ENCODE measurements around the gene TBC1D25.

The TBC1D25 gene

DNA sequence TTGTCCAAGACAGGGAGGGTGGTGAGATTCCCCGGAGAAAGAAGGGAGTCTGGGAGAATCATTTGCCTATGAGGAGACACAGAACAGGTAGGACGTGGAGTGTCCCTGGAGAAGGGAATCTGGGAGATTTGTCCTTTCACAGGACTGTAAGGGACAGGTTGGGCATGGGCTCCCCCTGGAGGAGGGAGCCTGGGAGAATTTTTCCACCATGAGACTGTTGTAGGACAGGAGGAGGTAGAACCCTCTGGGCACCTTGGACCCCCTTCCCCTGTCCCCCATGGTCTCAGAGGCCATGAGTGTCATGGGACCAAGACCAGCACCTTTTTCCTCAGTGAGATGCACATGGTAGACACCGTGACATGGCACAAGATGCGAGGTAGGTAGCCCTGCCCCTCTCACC is 28.0 kb upstream of the TBC1D25 start:
- ChIA-PET CTCF (no interaction called here), POLR2A (no interaction called here)

DNA sequence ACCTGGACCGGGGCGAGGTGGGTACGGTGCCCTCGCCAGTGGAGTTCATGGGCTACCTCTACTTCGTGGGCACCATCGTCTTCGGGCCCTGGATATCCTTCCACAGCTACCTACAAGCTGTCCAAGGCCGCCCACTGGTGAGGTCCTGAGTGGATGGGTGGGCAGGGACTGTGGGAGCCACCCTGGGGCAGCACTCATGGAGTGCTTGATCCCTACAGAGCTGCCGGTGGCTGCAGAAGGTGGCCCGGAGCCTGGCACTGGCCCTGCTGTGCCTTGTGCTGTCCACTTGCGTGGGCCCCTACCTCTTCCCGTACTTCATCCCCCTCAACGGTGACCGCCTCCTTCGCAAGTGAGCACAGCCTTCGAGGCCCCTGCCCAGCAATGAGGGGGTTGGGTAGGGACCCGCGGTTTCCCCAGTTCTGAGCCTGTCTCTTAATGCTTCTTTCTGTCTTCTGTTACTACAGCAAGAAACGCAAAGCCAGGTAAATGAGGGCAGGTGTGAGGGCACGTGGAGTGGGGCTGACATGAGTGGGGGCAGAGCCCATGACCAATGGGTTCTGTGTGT is 27.1 kb upstream of the TBC1D25 start:
- CTCF ChIA-PET, result no interaction called here
- POLR2A ChIA-PET, result no interaction called here
- no peak for DNase-seq (ENCODE audit: extremely low spot score)
- TF ChIP-seq ARNT (IDR thresholded peaks at IDR 0.05) (no peak), FOXK2 (IDR thresholded peaks at IDR 0.05) (no peak), SUZ12 (IDR thresholded peaks at IDR 0.05) (no peak), BHLHE40 (IDR thresholded peaks at IDR 0.05; ENCODE audit: borderline replicate concordance) (no peak), ZNF384 (IDR thresholded peaks at IDR 0.05) (no peak), FOXM1 (IDR thresholded peaks at IDR 0.05; ENCODE audit: borderline replicate concordance) (no peak), LEF1 (IDR thresholded peaks at IDR 0.05; ENCODE audit: borderline replicate concordance) (no peak), FOXA1 (IDR thresholded peaks at IDR 0.05) (no peak), ELF4 (IDR thresholded peaks at IDR 0.05) (no peak), NFRKB (IDR thresholded peaks at IDR 0.05) (no peak), TARDBP (IDR thresholded peaks at IDR 0.05) (no peak), CTBP1 (IDR thresholded peaks at IDR 0.05; ENCODE audit: borderline replicate concordance) (no peak), L3MBTL2 (conservative IDR thresholded peaks at IDR 0.05) (no peak), HDGF (IDR thresholded peaks at IDR 0.05; ENCODE audit: borderline replicate concordance) (no peak), SP1 (IDR thresholded peaks at IDR 0.05) (no peak)
- TF ChIP-seq, protein P1, sequence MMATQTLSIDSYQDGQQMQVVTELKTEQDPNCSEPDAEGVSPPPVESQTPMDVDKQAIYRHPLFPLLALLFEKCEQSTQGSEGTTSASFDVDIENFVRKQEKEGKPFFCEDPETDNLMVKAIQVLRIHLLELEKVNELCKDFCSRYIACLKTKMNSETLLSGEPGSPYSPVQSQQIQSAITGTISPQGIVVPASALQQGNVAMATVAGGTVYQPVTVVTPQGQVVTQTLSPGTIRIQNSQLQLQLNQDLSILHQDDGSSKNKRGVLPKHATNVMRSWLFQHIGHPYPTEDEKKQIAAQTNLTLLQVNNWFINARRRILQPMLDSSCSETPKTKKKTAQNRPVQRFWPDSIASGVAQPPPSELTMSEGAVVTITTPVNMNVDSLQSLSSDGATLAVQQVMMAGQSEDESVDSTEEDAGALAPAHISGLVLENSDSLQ (IDR thresholded peaks at IDR 0.05), result no peak

More for the DNA sequence above, 28.0 kb upstream of the TBC1D25 start:
- TF ChIP-seq SUZ12 (IDR thresholded peaks at IDR 0.05), result no peak
- no peak for TF ChIP-seq FOXM1 (IDR thresholded peaks at IDR 0.05; ENCODE audit: borderline replicate concordance)
- no peak for TF ChIP-seq ELF4 (IDR thresholded peaks at IDR 0.05)
- no peak for TF ChIP-seq CTBP1 (IDR thresholded peaks at IDR 0.05; ENCODE audit: borderline replicate concordance)
- TF ChIP-seq L3MBTL2 (conservative IDR thresholded peaks at IDR 0.05), result no peak
- TF ChIP-seq, protein P1 (IDR thresholded peaks at IDR 0.05), result no peak
- peak; percentile 46 for DNase-seq (ENCODE audit: extremely low spot score)

DNA sequence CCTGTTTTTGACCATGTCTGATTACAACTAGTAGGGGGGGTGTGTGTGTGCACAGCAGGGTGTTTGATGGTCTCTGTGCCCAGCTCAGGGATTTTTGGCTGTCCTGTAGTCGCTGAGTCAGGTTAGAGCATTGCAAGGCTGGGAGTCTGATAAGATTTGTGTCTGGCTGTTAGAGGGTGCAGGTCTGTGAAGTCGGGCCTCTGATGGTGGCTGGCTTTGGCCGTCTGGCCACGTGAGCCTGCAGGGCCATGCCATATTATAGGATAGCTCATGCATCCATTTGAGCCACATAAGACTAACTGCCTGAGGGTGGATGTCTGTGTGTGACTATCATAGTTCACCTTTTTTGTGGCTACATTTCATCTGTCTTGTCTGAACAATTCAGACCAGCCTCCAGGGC is 25.8 kb upstream of the TBC1D25 start:
- CTCF ChIA-PET, result no interaction called here
- POLR2A ChIA-PET, result interaction anchor here (0.6 kb wide), 1 partner anchor 310 kb away, joined by 3 read pairs; no protein-coding TSS in a partner anchor
- TF ChIP-seq SUZ12 (IDR thresholded peaks at IDR 0.05) (no peak), FOXK2 (IDR thresholded peaks at IDR 0.05) (no peak), TARDBP (IDR thresholded peaks at IDR 0.05) (no peak), ARNT (IDR thresholded peaks at IDR 0.05) (no peak), ZNF384 (IDR thresholded peaks at IDR 0.05) (no peak), SP1 (IDR thresholded peaks at IDR 0.05) (no peak), LEF1 (IDR thresholded peaks at IDR 0.05; ENCODE audit: borderline replicate concordance) (no peak), FOXM1 (IDR thresholded peaks at IDR 0.05; ENCODE audit: borderline replicate concordance) (no peak), L3MBTL2 (conservative IDR thresholded peaks at IDR 0.05) (no peak), HDGF (IDR thresholded peaks at IDR 0.05; ENCODE audit: borderline replicate concordance) (no peak), CTBP1 (IDR thresholded peaks at IDR 0.05; ENCODE audit: borderline replicate concordance) (no peak), ELF4 (IDR thresholded peaks at IDR 0.05) (no peak), BHLHE40 (IDR thresholded peaks at IDR 0.05; ENCODE audit: borderline replicate concordance) (no peak), NFRKB (IDR thresholded peaks at IDR 0.05) (no peak), FOXA1 (IDR thresholded peaks at IDR 0.05) (no peak)
- TF ChIP-seq, protein P1 (IDR thresholded peaks at IDR 0.05), result no peak
- no peak for DNase-seq (ENCODE audit: extremely low spot score)

DNA sequence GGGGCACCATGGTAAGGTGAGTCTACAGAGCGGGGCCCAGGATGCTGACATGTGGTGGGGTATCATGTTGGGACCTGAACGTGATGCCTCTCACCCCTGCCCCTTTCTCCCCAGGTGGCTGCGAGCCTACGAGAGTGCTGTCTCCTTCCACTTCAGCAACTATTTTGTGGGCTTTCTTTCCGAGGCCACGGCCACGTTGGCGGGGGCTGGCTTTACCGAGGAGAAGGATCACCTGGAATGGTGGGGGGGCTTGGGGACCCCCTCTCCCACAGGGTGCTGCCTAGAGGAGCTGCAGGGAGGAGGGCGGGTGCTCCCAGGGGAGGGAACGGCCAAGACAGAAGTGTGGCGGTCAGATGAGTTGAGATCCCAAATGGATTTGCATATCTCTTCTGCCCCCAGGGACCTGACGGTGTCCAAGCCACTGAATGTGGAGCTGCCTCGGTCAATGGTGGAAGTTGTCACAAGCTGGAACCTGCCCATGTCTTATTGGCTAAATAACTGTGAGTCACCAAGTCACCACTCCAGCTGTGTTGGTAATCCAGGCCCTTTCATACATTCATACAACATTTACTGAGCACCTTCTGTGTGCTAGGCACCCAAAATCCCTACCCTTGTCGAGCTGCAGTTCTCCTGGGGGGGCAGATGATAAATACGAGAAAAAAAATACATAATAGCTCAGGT is 25.2 kb upstream of the TBC1D25 start:
- DNase-seq (ENCODE audit: extremely low spot score), result no peak
- ChIA-PET POLR2A (interaction anchor here (0.6 kb wide), 1 partner anchor 309 kb away, joined by 3 read pairs; no protein-coding TSS in a partner anchor), CTCF (no interaction called here)
- TF ChIP-seq SP1 (IDR thresholded peaks at IDR 0.05) (no peak), L3MBTL2 (conservative IDR thresholded peaks at IDR 0.05) (no peak), FOXM1 (IDR thresholded peaks at IDR 0.05; ENCODE audit: borderline replicate concordance) (no peak)
- TF ChIP-seq, protein P1 (IDR thresholded peaks at IDR 0.05), result no peak

DNA sequence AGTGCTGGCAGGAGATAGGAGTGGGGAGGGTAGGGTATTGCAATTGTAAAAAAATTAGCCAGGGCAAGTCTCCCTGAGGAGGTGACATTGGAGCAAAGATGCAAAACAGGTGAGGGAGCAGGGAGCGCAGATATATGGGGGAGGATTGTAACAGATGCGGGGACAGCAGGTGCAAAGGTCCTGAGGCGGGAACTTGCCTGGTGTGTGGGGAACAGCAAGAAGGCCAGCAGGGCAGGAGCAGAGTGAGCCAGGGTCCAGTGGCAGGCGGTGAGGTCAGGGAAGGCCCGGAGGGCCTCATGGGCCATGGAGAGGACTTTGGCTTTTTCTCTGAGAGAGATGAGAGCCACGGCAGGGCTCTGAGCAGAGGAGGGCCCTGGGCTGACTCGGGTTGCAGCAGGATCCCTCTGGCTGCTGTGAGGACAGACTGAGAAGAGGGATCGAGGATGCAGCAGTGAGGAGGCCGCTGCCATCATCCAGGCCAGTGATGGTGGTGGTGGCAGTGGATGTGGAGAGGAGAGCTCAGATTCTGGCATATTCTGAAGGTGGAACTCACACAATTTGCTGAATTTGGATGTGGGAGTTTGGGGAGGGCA is 24.6 kb upstream of the TBC1D25 start:
- DNase-seq (ENCODE audit: extremely low spot score), result no peak
- TF ChIP-seq HDGF (IDR thresholded peaks at IDR 0.05; ENCODE audit: borderline replicate concordance), result no peak
- no peak for TF ChIP-seq TARDBP (IDR thresholded peaks at IDR 0.05)
- TF ChIP-seq SUZ12 (IDR thresholded peaks at IDR 0.05), result no peak
- TF ChIP-seq FOXA1 (IDR thresholded peaks at IDR 0.05), result no peak
- no peak for TF ChIP-seq ELF4 (IDR thresholded peaks at IDR 0.05)
- TF ChIP-seq BHLHE40 (IDR thresholded peaks at IDR 0.05; ENCODE audit: borderline replicate concordance), result no peak
- no peak for TF ChIP-seq ARNT (IDR thresholded peaks at IDR 0.05)
- TF ChIP-seq, protein P1 (IDR thresholded peaks at IDR 0.05), result no peak
- TF ChIP-seq FOXK2 (IDR thresholded peaks at IDR 0.05), result no peak
- no peak for TF ChIP-seq CTBP1 (IDR thresholded peaks at IDR 0.05; ENCODE audit: borderline replicate concordance)
- no peak for TF ChIP-seq SP1 (IDR thresholded peaks at IDR 0.05)
- CTCF ChIA-PET, result no interaction called here
- POLR2A ChIA-PET, result no interaction called here
